Heart left ventricle (tissue), 13 donors: Measurements from ENCODE around the gene ALX3.

ENCODE experiments used
- CTCF ChIP-seq, 12 donors: fragments of 200-600 bp; sonication (generic) in 4 of 12; IDR thresholded peaks; one replicate each; pipeline versions ENCODE4 v1.5.0 to v1.8.0; 2018 to 2022; ENCODE audit warnings: antibody characterized with exemption in 12 of 12, mild to moderate bottlenecking in 5 of 12
- POLR2A ChIP-seq, 2 donors: fragments of 450-650 bp; IDR thresholded peaks; one replicate each; pipeline ENCODE4 v1.6.1; 2017; ENCODE audit warnings: antibody characterized with exemption in 2 of 2, mild to moderate bottlenecking in 2 of 2, moderate library complexity in 2 of 2
- donor health status: ischemic (EF 13 %, LVEDD 7.1; RV severe dilation, severe dysfunction).
- donor health status: DM: no; HTN: yes; CAD: no.
- donor health status: DM: no; HTN: no; CAD: no.
- donor health status: ischemic (EF 25% LVEDD 6.9; RV normal size, moderate dysfunction).
- donor health status: ischemic (EF 25% LVEDD 5.7; RV mildly dilated, moderate dysfunction).
- donor health status: ischemic (EF 35%, LVEDD 5.7; RV mildly dilated, moderate dysfunction).
- donor health status: nonischemic (EF 11% LVEDD 7.7; RV severe dilation, severe dysfunction).
- donor health status: DM: yes; HTN: yes; CAD: no.
- donor health status: PGD.
- donor health status: ischemic (EF 29% LVEDD 5.4; RV normal size, mild dysfunction).
- donor health status: nonischemic (EF 23%, LVEDD 6.1; RV moderate dilation, normal function).

- TF ChIP-seq CTCF (IDR thresholded peaks at IDR 0.05) (no peak), POLR2A (IDR thresholded peaks at IDR 0.05) (no peak)
These were observed 37.1 kb downstream of the ALX3 start for GRCh38 chr1:110033421-110033820.
